Central memory CD4-positive, alpha-beta T cell (primary cell): ENCODE data around the gene LCN1.

ENCODE experiments used
- DNase-seq: peaks from one replicate; pipeline ENCODE4 v3.0.0; 2022

Gene LCN1

GRCh38 chr9:135574943-135575342, 53.7 kb downstream of the LCN1 start:
- no peak for DNase-seq
